CD4-positive, alpha-beta T cell treated with Interleukin-21 for 1 hour (primary cell): Measurements from ENCODE around the gene FRMD5.
"Not testable (repeated sequence)": the region's sequence is repeated elsewhere in the genome, so short reads cannot be mapped to it uniquely, and the experiment has no call there.

Experiments
- DNase-seq: peaks from one replicate; pipeline ENCODE4 v3.0.0-alpha.2; 2020

Gene FRMD5

DNA sequence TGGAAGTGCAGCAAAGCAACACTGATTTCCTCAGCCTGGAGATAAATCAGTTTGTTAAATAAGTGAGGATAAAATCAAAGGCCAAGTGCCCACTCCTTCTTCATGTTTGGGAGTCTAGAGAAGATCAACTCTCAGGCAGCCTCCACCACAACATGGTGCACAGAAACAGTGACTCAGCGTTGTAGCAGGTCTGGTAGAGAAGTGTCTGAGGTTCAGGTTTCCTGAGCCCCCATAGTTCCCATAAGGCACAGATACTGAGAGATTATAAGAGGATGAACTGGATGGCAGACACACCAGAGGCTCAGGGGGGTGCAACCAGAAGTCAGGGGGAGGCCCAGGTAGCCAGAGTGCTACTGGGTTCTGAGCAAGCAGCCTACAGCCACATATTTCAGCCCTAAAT lies 166.7 kb downstream of the FRMD5 start:
- DNase-seq: no peak

DNA sequence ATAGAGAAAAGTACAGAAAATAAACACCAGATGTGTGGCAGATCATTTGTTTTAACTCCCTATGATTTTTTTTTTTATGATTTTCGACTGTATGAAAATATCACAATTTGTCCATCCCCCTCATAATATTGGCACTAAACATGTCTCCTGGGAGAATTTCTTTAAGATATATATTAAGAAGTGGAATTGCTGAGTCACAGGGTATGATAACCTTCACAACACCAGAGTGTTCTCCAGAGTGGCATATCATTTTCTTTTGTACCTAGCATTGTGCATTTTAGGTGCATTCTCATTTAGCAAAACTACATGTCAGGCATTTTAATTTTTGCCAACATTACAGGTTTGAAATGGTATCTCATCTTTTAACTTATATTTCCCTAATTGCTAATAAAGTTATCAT lies 170.9 kb downstream of the FRMD5 start:
- no peak for DNase-seq

DNA sequence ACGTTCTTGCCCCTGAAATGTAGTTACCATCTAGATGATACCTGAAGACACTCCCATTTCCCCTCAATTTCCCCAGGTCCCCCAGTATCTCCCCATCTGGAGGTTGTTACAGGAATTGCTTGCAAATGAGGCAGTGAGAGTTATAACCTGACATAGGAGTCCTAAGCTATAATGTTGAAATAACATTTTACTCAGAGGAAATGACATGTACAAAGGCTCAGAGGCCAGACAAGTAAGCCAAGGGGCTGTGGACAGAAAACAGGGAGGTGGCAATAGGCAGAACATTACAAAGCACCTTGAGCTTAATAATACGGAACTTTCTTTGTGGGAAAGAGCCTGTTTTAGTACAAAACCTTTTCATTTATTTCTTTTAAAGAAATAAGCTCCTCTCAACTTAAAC lies 171.9 kb downstream of the FRMD5 start:
- no peak for DNase-seq

DNA sequence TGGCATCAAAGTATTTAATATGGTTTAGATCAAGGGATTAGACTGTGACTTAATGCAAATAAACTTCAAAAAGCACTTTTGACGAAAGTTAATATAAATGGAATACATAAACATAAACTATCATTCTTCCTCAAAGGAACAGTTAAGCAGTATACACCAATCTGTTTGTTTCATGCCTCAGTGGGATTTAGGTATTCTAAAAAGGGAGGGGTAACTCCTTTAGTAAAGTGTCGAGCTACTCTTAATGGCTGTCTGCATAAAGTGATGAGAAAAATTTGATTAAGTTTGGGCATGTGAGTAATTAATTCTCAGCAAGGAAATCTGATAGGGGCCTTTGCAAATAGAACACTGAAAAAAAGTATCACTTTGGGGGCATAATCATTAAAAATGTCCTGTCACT lies 176.9 kb downstream of the FRMD5 start:
- no peak for DNase-seq

DNA sequence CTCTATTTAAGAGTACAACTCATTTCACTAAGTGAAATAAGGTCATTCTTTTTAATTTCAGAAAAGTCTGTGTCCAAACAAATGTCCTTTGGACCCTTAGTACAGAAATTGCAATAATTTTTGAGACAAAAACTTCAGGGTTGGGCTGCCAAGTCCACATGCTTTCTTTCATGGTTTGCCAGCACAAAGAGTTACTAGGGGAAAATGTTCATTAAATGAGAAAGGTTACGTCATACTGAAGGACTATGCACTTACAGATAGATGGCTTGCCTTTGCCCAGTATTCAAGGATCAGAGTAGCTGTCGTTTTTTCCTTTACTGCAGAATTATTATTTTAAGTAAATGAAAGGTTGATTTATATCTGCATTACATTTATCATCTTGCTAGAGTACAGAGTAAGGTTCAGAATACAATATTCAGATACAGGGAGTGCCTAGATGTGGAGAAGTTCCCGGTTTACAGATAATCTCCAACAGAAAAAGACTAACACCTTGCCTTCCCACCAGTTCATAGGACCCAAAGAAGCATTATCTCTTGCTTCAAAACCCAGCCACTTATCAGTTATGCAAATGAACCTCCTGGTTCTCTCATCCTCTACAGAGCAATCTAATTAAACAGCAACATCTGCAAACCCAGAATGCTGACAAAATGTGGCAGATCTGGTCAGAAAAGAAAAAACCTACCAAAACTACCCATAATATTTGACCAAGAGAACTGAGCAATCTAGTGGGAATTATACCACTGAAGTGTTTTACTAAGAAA lies 179.3 kb downstream of the FRMD5 start:
- DNase-seq: no peak

DNA sequence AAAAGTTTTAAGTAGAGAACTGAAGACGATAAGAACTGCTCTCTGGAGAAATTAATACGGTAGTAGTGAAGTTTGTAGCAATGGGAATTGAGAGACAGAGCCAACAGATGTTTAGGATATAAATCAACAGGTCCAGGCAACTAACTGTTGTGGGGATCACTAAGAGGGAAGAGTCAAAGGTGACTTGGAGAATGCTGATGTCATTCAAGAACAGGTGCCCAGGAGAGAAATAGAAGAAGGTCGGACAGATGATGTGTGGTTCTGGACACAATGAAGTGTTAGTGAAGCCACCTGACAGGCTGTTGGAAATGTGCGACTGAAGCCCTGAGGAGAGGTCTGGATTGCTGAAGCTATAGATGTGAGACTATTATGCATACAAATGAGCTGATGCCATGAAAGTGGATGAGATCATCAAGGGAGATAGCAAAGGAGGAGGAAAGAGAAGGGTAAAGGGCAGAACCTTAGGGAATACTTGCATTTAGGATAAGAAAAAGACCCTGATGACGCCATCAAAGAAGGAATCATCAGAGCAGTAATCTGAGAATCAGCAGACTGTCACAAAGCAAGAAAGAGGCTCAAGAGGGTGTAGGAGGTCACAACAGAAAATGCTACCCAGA lies 183.7 kb downstream of the FRMD5 start:
- no peak for DNase-seq

DNA sequence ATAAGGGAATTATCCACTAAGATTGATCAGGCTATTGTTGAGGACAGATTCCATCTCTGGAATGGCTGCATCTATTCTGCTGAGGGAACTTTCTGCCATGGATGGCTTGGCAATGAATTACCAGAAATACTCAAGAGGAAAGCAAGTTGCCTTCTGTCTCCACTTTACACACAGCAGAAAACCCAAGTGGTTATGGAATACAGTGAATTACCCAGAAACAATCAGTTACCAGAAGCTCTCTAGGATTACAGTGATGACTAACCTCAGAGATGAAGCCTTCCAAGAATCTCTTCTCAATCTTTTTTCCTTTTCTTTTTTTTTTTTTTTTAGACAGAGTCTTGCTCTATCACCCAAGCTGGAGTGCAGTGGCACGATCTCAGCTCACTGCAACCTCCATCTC lies 185.0 kb downstream of the FRMD5 start:
- no peak for DNase-seq

DNA sequence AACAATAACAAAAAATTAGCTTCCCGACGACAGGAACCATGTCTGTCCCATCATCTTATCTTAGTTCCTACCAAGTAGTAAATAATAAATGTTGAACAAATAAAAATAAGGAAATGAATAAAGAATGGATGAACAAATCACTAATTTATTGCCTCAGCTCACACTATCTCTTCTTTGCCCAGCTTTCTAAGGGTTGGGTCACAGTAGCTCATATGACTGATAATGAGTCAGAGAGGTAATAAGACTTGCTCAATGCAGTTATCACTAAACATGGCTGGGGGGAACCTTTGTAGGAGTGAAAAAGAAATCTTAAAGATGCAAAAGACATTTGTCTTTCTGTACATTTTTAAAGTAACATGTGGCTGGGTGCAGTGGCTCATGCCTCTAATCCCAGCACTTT lies 186.0 kb downstream of the FRMD5 start:
- no peak for DNase-seq

DNA sequence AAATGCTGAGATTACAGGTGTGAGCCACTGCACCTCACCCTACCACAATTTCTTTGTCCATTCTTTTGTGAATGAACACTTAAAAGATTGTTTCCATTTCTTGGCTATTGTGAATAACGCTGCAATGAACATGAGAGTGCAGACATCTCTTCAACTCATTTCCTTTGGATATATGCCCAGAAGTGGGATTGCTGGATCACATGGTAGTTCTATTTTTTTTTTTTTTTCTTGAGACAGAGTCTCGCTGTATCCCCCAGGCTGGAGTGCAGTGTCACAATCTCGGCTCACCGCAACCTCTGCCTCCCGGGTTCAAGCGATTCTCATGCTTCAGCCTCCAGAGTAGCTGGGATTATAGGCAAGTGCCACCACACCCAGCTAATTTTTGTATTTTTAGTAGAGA lies 194.8 kb downstream of the FRMD5 start:
- not testable (repeated sequence) for DNase-seq

DNA sequence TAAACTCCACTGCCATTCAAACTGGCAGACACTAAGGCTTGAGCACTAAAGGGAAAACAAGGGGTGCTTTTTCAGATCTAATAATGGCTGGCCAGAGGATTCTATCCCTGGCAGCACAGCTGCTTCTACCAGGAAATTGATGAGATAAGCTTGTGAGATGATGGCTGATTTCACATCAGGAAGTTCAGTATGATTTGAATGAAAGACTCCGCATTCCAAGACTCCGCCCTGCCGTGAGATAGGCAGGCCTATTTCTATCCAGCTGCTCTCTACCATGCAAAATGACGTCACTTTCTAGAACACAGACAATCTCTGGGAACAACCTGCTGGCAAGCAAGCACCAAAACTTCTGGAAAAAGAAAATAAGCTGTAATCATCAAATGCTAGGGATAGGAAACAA lies 196.5 kb downstream of the FRMD5 start:
- DNase-seq: no peak

DNA sequence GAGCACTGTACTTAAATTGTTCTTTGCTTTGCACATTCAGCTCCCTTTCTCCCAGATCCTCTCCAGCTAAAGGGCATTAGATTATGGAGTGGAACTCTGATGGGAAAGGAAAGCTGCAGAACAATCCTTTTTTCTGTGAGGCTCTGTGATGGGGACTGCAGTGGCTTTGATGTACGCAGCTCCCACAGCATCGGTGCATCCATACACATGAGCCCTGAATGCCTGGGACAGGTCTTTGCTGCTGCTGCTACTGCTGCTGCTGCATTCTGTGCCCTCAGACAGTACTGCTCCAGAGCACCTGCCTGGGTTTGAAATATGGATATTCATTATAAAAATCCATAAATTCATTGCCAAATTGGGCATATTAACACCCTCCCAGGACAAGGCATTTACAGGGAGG lies 203.9 kb downstream of the FRMD5 start:
- DNase-seq: no peak

DNA sequence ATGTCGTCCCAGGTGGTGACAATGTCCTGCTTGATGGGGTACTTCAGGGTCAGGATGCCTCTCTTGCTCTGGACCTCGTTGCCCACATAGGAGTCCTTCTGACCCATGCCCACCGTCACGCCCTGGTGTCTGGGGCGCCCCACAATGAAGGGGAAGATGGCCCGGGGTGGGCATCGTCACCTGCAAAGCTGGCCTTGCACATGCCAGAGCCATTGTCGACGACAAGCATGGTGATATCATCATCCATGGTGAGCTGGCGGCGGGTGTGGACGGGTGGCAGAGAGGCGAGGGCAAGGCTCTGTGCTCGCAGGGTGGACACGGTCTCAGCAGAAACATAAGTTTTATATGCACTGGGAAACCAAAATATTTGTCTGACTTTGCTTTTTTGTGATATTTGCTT lies 205.1 kb downstream of the FRMD5 start:
- DNase-seq: no peak

DNA sequence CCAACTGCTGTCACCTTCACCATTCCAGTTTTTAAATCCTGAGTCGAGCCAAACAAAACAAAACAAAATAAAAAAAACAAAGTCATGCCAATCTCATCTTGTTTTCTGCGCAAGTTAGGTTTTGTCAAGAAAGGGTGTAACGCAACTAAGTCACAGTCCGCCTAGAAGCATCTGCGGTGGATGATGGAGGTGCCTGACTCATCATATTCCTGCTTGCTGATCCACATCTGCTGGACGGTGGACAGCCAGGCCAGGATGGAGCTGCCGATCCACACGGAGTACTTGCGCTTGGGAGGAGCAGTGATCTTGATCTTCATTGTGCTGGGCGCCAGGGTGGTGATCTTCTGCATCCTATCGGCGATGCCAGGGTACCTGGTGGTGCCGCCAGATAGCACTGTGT lies 206.2 kb downstream of the FRMD5 start:
- no peak for DNase-seq

DNA sequence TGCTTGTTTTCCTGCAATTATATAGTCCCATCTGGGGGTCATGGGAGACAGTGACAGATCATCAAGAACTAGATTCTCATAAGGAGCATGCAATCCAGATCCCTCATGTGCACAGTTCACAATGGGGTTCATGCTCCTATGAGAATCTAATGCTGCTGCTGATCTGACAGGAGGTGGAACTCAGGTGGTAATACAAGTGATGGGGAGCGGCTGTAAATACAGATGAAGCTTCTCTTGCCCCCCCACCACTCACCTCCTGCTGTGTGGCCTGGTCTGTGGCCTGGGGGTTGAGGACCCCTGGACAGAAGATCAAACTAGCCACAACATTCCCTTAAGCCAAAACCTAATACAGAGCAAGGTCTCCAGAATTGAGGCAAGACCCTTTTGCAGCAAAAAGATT lies 207.1 kb downstream of the FRMD5 start:
- no peak for DNase-seq

DNA sequence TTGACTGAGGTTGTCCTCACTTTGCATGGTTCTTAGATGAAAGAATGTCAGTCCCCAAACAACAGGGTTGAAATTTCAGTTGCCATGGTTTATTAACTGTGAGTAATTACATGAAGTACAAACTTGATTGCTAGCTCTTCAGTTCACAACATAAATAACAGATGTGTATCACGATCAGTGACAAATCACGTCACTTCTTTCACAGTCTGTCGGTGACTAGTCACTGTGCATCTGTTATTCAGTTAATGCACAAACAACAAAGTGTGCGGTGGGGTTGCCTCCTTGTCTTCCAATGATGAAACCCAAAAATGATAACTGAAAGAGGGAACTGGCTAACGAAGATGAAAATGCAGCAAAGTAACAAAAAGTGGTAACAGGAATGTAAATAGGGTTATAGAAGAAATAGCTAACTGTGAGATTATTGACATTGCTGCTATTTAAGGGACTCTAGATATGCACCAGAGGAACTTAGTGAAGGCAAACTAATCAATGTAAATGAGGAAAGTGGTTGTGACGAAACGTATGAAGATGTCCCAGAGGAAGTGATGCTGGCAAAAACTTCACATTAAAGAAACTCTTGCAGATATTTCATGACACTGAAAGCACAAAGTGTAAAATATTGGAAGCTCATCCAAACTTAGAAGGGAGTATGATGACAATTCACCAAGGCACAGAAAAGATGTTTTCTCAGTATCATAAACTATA lies 208.9 kb downstream of the FRMD5 start:
- DNase-seq: no peak

DNA sequence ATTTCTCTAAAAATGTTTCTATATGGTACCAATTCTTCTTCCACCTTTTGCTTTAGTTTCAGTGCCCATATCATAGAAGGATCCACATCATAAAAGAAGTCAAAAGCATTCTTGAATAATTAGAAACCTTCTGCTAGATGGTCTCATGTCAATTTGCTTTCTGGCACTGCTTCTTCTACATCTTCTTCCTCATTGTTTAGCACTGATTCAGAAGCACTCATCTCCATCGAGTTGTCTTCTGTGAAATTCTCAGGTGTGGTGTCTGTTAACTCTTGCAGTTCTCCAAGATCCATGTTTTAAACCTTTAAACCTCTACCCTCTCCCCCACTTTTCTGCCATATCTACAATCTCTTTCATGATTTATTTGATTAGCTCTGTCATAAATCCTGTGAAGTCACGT lies 213.5 kb downstream of the FRMD5 start:
- no peak for DNase-seq

DNA sequence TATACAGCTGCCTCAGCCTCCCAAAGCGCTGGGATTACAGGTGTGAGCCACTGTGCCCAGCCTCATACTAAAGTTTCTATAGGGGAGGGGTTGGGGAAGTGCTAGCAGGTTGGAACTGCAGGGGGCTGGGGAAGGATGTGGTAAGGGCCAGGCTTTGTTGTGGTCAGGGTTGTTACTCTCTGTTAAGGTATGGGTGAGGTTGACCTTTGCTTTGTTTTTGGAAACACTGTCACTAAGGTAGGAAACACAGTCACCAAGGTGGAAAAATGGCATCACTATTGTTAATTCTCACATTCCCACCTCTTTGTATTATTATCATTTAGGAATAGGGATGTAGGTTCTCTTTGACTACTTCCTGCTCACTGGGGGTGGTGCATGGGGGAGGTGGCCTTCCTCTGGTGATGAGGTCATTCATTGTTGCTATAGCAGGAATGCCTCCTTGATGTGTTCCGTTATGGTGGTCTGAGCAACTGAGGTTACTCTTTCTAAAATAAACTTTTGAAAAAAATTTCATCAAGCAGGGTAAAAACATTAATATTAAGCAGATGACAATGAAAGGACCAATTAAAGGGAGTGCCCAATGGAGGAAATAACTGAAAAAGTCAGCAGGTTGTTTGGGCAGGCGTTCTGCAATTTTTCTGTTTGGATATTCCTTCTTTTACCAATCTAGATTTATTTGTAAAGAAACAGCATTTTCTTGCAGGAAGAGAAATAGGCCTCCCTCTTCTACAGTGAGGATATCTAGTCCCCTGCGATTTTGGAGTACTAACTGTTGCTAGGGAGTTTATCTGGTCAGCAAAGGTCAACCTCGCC lies 217.8 kb downstream of the FRMD5 start:
- DNase-seq: peak; percentile 30

DNA sequence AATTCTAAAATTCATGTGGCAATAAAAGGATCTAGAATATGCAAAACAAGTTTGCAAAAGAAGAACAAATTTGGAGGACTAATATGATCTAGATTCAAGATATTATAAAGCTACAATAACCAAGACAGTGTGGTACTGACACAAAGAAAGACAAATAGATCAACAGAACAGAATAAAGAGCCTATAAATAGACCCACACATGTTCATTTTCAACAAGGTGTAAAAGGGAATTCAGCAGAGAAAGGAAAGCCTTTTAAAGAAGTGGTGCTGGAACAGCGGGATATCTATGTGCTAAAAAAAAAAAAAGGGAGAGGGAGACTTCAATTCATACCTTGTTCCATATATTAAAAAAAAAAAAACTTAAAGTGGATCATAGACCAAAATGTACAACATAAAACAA lies 219.3 kb downstream of the FRMD5 start:
- DNase-seq: no peak

DNA sequence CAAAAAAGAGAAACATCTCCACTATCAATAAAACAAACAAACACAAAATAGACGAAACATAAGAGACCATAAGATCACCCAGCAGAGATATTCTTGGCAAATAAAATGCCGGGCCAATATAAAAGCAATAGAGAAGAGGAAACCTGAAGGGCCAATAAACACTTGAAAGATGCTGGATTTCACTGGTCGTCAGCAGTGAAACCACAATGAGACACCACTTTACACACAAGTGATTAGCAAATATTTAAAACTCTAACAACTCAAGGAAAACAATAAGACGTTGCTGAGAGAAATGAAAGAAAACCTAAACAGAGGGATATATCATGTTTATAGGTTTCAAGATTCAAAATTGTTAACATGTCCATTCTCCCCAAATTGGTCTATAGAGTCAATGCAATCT lies 219.7 kb downstream of the FRMD5 start:
- no peak for DNase-seq

DNA sequence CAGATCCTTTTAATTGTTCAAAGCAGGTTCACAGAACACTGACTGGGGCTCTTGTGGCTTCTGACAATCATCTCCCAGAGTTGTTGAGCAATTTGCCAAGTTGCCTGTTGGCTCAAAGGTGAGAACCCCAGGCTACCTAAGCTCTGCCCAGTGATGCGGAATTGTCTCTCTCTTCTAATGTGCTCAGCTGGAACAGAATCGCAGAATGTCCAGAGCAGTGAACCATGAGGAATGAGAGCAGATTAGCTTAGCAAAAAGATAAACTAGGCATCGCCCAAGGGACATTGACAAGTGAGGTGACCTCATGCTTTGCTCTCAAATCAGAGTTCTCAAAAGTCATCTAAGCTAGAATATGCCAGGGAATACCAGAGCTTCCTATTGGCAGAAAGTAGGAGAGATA lies 220.2 kb downstream of the FRMD5 start:
- DNase-seq: no peak

DNA sequence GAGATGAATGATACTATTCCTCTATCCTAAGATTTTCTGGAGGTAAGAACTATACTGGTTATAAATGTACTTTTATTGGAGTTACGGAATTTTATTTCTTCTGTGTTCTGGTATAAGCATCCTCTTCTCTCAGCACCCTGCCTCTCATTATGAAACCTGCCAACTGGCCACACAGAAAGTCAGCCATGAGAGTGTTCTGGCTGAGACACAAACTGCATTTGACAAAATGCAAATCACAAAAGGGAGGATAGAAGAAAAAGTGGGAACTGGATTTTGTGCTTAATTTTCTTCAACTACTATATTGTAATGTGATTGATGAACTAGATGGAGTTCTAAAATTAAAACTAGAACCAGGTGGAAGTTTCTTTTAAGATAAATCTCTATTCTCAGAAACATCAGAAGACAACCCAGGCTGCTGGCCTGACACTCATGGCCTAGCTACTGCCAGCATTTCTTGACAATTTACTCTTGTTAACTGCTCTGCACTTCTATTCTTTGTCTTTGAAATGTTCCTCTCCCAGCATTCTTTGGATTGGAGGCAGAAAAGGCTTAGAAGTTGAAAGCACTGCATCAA lies 225.2 kb downstream of the FRMD5 start:
- DNase-seq: no peak

DNA sequence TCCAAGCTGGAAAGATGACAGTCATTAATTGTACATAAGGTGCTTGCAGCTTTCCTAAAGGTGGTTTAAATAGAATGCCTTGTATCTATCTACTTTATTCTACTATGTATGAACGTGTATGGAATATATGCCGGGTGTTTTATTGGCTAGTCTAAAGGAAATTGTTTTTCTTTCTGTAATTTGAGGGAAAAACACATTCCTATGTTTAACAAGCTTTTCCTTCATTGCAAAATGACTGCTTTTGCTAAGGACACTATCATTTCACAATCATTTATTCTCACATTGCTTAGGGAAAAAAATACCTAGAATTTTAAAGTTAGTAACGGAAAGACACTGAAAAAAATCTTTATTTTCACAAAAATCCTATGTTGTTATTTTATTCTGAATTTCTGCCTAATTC lies 226.5 kb downstream of the FRMD5 start:
- no peak for DNase-seq

DNA sequence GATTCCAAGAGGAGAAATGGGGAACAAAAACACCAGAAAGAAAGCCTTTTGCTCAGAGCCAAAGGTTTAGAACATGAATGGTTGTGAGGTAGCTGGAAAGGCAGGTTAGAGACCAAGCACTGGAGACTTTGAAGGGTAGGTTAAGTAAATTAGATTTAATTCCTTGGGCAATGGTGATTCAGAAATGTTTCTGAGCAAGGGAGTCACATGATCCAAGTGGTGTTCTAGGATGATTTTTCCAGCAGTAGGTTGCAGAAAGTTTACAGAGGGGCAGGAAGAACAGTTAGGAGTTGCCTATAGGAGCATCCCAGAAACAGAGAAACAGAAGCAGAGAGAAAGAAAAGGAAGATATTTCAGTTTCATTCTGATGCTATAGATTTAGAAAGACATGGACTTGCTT lies 228.4 kb downstream of the FRMD5 start:
- no peak for DNase-seq
